Measurements from ENCODE around the gene TSPAN11.

Gene TSPAN11

GRCh38 chr12:30982413-30982812 lies 55.9 kb downstream of the TSPAN11 start:
- DNase-seq, result no peak

GRCh38 chr12:30985814-30986452 lies 59.4 kb downstream of the TSPAN11 start:
- peak; percentile 52 for DNase-seq

- no peak for DNase-seq
These were observed 61.5 kb downstream of the TSPAN11 start for GRCh38 chr12:30988086-30988485.

DNA sequence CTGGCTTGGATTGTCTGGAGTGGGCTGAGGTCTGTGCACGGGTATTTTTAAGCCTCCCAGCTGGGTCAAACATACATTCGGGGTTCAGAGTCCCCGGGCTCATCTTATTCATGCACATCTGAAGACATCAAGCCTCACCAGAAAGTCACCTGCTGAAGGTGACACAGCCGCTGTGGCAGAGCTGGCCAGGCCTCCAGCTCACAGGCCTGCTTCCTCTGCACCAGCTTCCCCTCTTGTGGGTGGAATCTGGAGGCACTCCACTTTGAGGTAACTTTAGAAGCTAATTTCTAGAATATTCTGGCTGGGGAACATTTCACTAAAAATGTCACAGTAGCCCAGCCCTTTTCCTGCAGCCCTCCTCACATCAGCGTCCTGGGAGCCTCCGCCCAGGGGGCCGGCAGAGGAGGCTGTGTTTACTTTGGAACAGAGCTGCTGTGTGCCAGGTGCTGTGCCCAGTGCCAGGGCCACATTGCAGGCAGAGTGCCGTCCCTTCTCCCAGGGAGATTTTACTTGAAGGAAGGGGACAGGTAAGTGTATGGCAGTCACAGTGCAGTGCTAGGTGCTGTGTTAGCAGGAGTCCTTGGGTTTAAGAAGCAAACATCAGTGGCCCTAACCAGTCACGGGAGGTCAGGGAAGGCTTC lies 62.2 kb downstream of the TSPAN11 start:
- DNase-seq, result no peak

DNA sequence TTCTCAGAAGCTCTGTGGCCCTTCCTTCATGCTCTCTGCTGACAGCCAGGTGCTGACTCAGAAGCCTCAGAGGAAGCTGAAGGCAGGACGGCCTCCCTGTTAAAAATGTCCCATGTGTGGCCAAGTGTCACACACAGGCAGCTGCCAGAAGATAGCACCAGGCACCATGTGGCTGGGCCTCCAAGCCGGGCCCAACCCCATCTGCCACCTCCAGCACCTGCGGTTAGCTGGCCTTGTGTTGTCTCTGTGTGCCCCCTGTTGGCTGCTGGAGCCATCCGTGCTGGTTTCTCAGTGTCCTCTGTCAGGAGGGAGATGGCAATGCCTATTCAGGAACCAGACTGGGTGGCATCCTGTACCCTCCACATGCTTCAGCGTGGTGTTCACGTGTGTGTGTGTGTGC lies 63.2 kb downstream of the TSPAN11 start:
- DNase-seq, result no peak

DNA sequence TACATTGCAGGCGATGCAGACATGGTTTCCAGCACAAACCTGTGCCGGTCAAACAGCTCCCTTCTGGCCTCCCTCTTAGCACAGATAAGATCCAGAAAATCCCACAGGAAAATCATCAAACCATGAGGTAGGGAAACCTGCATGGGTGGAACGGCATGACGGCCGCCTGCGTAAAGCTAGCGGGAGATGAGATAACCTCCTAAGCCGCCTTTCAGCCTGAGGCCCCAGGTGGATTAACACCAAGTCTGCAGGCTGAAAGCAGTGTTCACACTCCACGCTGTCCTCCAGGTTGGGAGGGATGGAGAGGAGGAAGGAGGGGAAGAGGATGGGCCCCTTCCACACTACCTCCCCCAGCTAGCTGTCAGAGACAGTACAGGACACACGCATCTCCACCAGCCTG lies 63.8 kb downstream of the TSPAN11 start:
- DNase-seq, result no peak

- DNase-seq, result no peak
These were observed 64.2 kb downstream of the TSPAN11 start for GRCh38 chr12:30990776-30991175.

DNA sequence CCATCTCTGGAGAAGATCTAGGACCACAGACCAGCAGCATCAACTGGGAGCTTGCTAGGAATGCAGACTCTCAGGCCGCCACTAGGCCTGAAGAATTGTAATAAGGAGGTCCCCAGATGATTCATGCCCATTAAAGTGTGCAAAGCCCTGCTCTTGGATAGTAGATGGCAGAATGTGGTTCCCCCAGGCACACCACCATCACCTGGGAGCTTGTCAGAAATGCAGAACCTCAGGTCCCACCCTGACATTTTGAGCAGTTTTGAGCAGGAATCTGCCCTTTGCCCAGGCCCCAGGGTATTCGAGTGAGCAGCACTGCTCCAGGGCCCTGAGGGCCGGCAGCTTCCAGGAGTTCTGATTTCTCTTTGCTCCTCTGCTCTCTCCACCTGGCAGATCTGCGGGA lies 64.9 kb downstream of the TSPAN11 start:
- DNase-seq, result no peak

DNA sequence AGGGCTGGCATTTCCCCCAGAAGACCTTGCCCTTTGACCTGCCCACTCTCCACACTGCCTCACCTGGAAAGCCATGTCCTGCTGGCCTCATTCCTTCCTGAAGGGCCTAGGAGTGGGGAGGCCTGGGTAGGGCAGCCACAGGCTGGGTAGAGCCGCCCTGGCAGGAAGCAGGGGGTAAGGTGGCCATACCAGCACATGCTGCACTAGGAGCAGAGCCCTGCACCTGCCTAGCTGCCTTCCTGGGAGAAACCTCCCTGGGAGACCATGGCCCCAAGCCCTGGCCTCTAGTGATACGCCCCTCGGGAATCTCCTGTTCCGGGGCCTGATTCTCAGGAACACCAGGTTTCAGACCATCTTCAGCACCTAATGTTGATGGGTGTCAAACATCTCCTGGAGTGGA lies 65.8 kb downstream of the TSPAN11 start:
- DNase-seq, result no peak

GRCh38 chr12:30993766-30994165 lies 67.2 kb downstream of the TSPAN11 start:
- no peak for DNase-seq

DNA sequence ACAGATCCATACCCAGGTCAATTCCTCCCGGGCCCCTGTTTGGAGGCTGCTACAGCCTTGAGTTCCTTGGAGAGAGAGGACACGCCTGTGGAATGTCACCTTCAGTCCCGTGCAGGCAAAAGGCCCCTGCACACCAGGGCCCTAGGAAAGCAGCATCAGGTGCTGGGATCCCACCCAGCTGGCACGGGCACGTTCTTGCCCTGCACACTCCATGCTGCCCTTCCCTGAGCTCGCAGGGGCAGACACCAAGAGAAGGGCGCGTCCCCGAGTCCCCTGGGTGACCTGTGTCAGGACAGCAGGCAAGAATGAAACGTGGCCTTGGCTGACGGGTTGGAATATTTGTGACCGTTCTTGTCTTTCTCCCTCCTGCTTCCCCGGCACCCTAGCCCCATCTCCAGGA lies 67.7 kb downstream of the TSPAN11 start:
- no peak for DNase-seq

DNA sequence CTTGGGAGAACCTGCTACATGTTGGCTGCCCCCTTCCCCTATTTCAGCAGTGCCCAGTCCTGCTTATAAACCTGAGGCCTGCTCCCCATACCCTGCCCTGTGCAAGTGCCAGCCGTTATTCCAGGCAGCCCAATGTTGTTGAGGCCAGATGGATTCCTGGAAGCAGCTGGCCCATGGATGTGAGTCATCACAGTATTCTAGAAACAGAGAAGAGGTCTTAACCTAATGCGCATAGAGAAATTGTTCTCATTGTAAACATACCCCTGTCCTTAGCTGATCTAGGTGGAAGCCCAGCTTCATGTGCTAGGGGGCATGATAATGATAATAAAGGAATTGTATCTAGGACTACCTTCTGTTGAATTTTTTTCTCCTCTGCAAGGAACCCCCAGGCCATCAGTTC lies 69.7 kb downstream of the TSPAN11 start:
- no peak for DNase-seq

- no peak for DNase-seq
These were observed 70.2 kb downstream of the TSPAN11 start for GRCh38 chr12:30996752-30997151.

GRCh38 chr12:30997685-30998440 lies 71.3 kb downstream of the TSPAN11 start:
- DNase-seq, result no peak

- DNase-seq, result no peak
These were observed 72.5 kb downstream of the TSPAN11 start for GRCh38 chr12:30999011-30999410.

DNA sequence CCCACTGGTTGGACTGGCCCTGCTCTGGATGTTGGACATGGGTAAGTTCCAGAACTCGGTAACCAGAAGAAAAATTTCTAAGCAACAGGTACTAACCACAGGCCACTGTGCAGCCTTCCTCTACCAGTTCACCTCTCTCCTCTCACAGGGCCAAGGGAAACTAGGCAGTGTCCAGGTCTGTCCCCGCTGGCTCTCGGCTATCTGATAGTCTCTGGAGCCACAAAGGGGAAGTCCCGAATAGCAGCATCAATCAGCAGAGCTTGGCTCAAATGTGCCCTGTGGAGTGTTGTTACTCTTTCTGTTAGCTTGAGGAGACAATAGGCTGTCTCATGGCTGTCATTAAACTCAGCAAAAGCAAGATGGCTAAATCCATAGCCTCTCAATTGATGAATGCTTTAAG lies 73.2 kb downstream of the TSPAN11 start:
- no peak for DNase-seq

DNA sequence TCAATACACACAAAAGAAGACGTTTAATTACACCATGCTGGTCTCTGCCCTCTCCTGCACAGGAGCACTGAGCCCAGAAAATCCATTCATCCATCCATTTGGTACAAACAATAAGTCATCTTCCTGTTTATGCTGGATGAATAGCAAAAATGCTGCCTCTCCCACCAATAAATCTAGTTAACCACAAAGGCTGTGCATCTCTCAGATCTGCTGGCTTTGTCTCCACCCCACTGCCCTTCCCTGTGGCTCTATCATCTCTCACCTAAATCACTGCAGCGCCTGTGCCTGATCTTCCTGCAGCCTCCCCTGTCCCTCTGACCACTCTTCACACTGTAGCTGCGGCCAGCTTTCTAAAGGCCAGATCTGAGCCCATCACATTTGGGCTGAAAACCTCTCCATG lies 74.2 kb downstream of the TSPAN11 start:
- DNase-seq, result no peak

GRCh38 chr12:31001581-31002360 lies 75.2 kb downstream of the TSPAN11 start:
- DNase-seq, result no peak

DNA sequence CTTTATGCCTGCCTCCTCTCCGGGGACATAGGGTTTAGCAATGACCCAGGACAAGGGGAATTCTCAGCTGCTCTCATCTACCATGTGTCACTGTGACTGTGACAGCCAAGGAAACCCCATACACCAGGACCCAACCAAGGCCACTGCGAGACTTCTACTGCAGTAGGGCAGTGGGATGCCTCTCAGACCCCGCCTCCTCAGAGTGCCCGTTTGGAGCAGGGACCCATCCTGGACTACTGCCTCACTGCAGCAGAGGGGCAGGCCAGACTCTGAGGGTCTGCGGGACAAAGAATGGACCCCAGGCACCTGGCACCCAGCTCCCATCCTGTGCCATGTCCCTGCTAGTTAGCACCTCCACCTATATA lies 75.8 kb downstream of the TSPAN11 start:
- DNase-seq, result no peak

GRCh38 chr12:31002999-31003398 lies 76.5 kb downstream of the TSPAN11 start:
- DNase-seq, result no peak

DNA sequence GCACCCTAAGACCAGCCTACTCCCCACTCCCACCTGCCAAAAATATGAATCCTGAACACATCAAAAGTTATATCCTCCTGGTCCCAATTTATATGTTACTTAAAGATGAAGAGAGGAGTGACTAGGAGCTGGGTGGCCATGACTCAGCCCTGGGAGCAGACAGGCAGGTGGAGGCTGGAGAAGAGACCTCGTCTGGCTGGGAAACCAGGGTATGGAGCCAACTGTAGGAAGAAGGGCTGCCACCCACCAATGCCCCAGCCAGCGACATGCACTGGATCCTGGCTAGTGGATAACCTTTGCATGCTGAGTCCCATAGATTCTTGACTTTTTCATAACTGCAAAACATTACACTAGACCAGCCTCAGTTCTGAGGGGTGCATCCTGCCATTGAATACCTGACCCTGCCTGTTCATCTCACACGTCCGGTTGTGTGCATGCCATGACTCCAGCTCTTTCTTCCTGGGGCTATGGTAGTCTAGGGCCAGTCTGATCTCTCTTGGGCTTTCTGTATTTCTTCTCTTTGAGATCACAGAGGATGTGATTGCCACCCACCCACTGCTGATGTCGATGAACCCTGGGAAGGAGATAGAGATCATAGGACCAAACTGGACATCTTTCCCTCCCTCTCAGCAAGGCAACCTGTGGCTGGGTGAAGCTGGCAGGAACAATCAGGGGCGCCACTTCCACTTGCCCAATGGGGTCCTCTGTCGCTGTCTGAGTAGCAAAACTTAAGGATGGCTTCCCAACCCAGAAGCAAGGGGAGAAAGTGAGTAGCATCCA lies 77.5 kb downstream of the TSPAN11 start:
- no peak for DNase-seq

GRCh38 chr12:31004666-31005065 lies 78.1 kb downstream of the TSPAN11 start:
- no peak for DNase-seq
